NCI-H2227 treated with DMSO at 0.1 percent for 48 hours (cell line): Measurements from ENCODE around the gene ZNF354C.

Experiments used
- DNase-seq: peaks from one replicate; lab custom pipeline; 2025; lab: John Stamatoyannopoulos, UW

ZNF354C gene

DNA sequence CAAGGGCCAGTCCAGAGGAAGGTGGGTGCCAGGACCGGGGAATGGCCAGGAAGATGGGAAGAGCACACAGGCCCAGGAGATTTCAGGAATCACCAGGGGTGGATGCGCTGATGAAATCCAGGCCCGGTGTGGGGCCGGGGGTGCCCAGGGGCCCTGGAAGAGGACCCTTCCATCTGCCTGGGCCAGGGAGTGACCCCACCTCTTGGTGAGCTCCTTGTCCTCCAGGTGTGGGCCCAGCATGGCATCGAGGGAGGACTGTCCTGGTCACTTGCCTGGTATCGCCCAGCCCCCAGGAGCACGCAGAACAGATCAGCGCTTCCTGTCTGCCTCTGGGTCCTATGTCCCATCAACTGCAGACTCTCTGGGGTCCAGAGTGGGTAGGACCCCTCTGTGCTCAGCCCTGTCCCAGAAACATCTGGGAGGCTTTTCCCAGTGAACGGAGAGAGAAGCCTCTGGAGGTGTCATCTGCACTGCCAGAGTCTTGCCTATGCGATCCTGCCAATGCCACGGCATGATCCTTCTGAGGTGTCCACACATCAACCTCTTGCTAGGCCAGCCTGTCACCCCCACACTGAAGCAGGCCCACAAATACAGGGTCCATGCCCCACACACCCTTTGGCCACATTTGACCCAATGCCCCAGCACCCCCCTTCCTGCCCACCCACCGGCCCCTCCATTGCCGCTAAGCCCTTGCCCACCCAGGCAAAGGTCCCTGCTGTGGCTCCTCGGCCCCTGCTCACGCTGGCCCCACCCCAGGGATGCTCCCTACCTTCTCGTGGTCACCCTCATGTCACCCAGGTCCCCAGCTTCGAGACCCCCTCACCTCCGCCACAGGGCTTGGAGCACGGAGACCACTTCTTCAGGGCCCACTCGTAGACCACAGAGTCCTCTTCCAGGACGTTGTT is 67.2 kb downstream of the ZNF354C start:
- no peak for DNase-seq

DNA sequence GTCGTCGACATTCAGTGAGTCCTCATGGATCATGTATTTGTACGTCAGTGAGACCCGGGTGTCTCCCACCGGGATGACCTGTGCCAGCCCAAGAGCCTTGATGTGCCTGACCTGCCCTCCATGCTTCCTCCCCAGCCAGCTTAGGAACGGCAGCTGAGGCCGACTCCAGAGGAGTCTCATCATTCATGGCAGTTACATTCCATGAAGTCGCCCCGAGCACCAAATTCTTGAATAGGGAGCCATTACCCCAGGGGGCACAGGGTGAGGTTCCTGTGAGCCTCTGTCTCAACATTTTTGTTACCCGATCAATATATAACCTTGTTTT is 67.8 kb downstream of the ZNF354C start:
- no peak for DNase-seq

DNA sequence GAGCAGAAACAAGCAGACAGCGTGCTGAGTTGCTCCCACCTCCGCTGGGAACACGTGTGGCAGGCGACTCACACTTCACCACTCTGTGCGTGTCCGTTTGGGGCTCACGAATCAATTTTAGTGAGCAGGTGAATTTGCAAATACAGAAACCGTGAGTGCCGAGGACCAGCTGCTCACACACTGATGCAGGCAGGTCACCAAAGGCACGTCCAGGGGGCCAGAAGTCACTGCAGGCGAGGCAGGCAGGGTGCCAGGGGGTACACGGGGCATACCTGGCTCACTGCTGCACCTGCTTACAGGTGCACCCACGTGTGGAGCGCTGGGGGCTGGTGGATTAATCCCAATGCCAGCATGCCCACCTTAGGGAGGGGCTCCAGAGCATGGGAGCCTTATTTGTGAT is 68.8 kb downstream of the ZNF354C start:
- DNase-seq = no peak

DNA sequence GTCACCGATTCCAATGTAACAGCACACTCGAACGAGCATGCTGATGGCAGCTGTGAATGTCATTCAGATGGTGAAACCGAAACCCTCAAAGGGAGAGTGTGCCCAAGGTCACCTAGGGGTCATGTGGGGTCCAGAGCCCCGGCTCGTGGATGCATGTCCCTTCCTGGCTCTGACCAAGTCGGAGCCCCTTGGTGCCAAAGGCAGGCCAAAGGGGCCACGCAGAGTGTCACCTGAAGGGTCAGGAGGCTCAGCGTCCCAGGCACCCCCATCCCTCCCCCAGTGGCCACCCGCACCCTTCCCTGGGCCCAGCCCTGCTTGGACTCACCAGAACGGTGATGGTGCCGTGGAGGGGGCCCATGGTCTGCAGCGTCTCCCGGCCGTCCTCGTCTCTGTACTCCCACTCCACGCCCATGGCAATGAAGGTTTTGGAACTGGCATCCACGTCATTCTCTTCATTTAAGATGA is 69.5 kb downstream of the ZNF354C start:
- no peak for DNase-seq

DNA sequence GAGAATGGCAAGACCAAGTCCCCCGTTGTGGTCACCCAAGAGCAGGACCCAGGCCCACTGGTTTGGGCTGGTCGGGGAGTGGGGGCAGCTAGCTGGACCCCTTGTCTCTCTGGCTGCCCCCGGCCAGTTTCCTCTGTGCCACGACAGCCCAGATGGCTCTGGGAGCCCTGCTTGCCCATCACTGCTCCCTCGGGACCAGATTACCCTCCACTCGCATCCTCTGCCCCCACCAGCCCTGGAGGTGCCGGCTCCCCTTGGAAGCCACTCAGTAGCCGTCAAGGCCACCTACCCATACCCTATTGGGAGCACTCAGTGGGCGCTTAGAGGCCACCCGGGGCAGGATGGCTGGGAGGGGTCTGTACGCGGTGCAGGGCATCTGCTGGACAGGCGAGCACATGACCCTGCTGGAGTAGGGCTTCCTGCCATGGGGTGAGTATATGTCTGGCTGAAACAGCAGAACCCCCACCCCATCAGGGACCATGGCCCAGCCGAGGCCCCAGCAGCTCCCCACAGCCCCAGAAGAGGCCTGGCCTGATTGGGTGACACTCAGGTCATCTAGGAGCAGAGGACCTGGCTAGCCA is 70.0 kb downstream of the ZNF354C start:
- no peak for DNase-seq

DNA sequence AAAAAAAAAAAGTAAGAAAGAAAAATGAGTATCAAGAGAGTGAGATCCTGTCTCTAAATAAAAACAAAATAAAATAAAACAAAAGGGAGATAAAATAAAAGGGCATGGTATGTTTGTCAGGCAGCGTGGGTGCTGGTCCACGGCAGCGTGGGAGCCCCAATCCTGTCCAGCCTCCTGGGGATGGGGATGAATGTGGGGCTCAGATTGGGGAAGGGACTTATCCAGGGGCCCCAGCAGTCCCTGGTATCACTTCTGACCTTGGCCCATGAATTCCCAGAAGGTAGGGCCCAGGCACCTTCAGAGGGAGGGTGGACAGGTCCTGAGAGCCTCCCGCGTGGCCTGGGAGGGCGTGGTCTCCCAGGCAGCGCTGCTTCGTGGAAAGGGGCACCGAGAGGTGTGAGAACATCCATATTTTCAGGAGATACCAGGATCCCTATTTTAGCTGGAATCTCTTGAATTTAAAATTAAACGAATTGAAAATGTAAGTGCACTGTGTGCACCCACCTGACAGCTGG is 71.2 kb downstream of the ZNF354C start:
- DNase-seq = no peak

DNA sequence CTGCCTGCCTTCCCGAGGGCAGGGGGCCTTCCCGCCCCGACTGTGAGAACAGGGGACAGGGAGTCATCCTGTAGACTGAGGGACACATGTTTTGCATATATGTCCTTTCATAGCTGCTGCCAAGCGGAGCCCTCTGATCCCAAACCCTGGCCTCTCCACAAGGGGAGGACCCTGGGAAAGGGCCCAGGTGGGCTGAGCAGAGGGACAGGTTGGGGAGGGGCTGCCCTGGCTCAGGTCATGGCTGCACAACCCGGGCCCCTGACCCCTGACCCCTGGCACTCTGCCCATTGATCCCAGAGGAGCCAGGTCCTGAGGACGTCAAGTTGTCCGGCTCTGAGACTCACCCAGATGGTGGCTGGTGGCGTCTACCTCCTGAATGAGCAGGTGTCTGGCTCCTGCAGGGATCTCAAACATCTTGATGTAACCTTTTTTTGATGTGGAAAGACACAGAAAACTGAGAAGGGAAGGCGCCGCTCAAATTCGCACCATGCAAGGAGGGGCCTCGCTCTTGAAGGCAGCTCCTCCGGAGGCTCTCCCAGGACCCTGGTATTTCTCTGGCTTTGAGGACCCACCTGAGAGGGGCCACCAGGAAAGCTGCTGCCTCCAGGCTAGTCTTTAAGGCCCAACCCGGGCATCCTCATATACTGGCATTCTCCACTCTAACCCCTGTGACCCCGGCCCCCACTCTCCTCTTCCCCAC is 71.9 kb downstream of the ZNF354C start:
- no peak for DNase-seq

DNA sequence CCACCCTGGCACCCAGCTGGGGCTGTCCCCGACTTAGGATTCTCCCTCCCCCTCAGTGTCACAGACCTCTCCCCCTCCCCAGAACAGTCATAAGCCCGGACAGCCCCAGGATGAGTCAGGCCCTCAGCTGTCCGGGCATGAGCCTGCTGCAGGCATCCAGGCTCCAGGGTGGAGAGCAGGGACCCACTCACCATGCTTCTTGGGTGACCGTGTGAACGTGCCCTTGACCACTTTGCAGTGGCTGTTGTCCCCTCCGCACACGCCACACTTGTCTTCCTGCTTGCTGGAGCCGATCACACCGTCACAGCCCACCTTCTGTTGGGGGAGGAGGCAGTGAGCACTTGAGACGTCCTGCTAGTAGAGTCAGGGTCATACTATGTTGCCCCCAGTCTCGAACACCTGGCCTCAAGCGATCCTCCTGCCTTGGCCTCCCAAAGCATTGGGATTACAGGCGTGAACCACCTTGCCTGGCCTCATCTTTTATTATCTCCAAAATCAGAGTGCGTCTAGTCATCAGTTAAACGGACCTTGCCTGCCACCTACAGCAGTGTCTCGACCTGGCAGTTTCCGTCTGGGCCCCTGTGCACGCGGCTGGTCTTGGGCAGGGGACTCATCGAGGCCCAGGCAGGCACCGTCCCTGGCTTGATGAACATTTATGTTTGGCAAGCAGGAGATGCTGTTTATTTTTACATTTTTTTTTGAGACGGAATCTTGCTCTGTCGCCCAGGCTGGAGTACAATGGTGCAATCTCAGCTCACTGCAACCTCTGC is 72.6 kb downstream of the ZNF354C start:
- DNase-seq = no peak
